Keratinocyte (primary cell): ENCODE measurements around the gene TMEM237. TPM values are rescaled to one million over a fixed set of nuclear protein-coding genes. Genes with fewer than 3 reads are reported as not detected.
A peak's percentile ranks its signal among the peaks of the same experiment; 100 is the strongest.

Source experiments
- DNase-seq: peaks from one replicate; pipeline ENCODE4 v3.0.0-alpha.2; 2011; ENCODE audit warnings: low read depth, missing footprints, low spot score
- FAIRE-seq: peaks from 2 replicates; lab custom pipeline; 2011; peaks lifted over from hg19 to GRCh38; lab: Jason Lieb, UNC
- H2AFZ ChIP-seq: 2 replicates; pipeline ENCODE4 v1.6.0; 2012; ENCODE audit warnings: low read length, control low read depth, inconsistent platforms; ENCODE audit not compliant: control insufficient read depth
- H3K27ac ChIP-seq: 2 replicates; pipeline ENCODE4 v1.5.1; 2011; ENCODE audit warnings: low read length; ENCODE audit not compliant: control insufficient read depth, insufficient read depth
- H3K27me3 ChIP-seq: 3 replicates; pipeline ENCODE4 v1.6.0; 2011; ENCODE audit warnings: low read length; ENCODE audit not compliant: control insufficient read depth, insufficient read depth; ENCODE audit errors: extremely low read depth
- H3K36me3 ChIP-seq, 2 experiments: 2 replicates in 1 of 2; 3 replicates in 1 of 2; pipeline ENCODE4 v1.5.1; 2011; ENCODE audit warnings: low read length in 2 of 2, mild to moderate bottlenecking in 1 of 2; ENCODE audit not compliant: control insufficient read depth in 2 of 2, insufficient read depth in 2 of 2; ENCODE audit errors: extremely low read depth in 1 of 2
- H3K4me1 ChIP-seq: 3 replicates; pipeline ENCODE4 v1.5.1; 2011; ENCODE audit warnings: low read length; ENCODE audit not compliant: control insufficient read depth, insufficient read depth; ENCODE audit errors: extremely low read depth
- H3K4me2 ChIP-seq: 3 replicates; pipeline ENCODE4 v1.6.0; 2011; ENCODE audit warnings: low read depth, low read length; ENCODE audit not compliant: control insufficient read depth, insufficient read depth; ENCODE audit errors: extremely low read depth
- H3K4me3 ChIP-seq, 3 experiments: fragments of 200-600 bp in 1 of 3; sonication (generic) in 1 of 3; 2 replicates in 2 of 3; 3 replicates in 1 of 3; pipeline ENCODE4 v1.5.1; 2011 to 2016; ENCODE audit warnings: low read length in 3 of 3, mild to moderate bottlenecking in 3 of 3, control low read depth in 2 of 3, inconsistent platforms in 1 of 3, low read depth in 1 of 3, mixed read lengths in 1 of 3, mixed run types in 1 of 3, moderate library complexity in 1 of 3; ENCODE audit not compliant: control insufficient read depth in 2 of 3, insufficient read depth in 2 of 3; ENCODE audit errors: extremely low read depth in 1 of 3
- H3K79me2 ChIP-seq: 2 replicates; pipeline ENCODE4 v1.6.0; 2012; ENCODE audit warnings: low read length; ENCODE audit not compliant: control insufficient read depth, insufficient read depth
- H3K9ac ChIP-seq: 3 replicates; pipeline ENCODE4 v1.6.0; 2011; ENCODE audit warnings: low read length; ENCODE audit not compliant: control insufficient read depth, insufficient read depth; ENCODE audit errors: extremely low read depth
- H3K9me1 ChIP-seq: 3 replicates; pipeline ENCODE4 v1.6.0; 2011; ENCODE audit warnings: low read length; ENCODE audit not compliant: control insufficient read depth, insufficient read depth; ENCODE audit errors: extremely low read depth
- H3K9me3 ChIP-seq: 2 replicates; pipeline ENCODE4 v1.5.1; 2012; ENCODE audit warnings: low read depth, low read length; ENCODE audit not compliant: control insufficient read depth
- H4K20me1 ChIP-seq: 3 replicates; pipeline ENCODE4 v1.6.0; 2011; ENCODE audit warnings: low read length; ENCODE audit not compliant: control insufficient read depth, insufficient read depth; ENCODE audit errors: extremely low read depth
- EZH2 ChIP-seq: IDR thresholded peaks from one replicate; pipeline ENCODE4 v1.6.1; 2012; ENCODE audit warnings: inconsistent platforms, mild to moderate bottlenecking, low read length, moderate library complexity
- dilution Hi-C: fragments of 300-500 bp; cut with MboI; formaldehyde crosslinking; loops from one replicate; pipeline ENCODE4 v1.7.0; 2020; ENCODE audit warnings: low sequenced_read_pairs; ENCODE audit not compliant: extremely low pct_ligation_motif_present
- polyA minus RNA-seq, 3 experiments: library from RNA; depleted of rRNA, polyadenylated mRNA; stranded (reverse); fragments of >200 nt; gene quantifications; 1 replicate in 1 of 3; 2 replicates in 1 of 3; 3 replicates in 1 of 3; pipeline ENCODE4 v1.2.3, GENCODE V29; 2011
- polyA plus RNA-seq, 5 experiments: library from polyadenylated mRNA; depleted of rRNA in 3 of 5; stranded (reverse) in 3 of 5; stranded (forward) in 1 of 5; unstranded in 1 of 5; fragments of >200 nt; gene quantifications; 1 replicate in 1 of 5; 2 replicates in 3 of 5; 3 replicates in 1 of 5; pipeline versions ENCODE4 v1.2.1 to v1.2.3, GENCODE V29; 2011 to 2012; ENCODE audit warnings: missing spikeins in 2 of 5, low read depth in 1 of 5, low replicate concordance in 1 of 5
- TF ChIP-seq, protein P1 (sequence below), 3 experiments: IDR thresholded peaks in 1 of 3; conservative IDR thresholded peaks in 1 of 3; optimal IDR thresholded peaks in 1 of 3; 2 replicates in 2 of 3; 3 replicates in 1 of 3; pipeline versions ENCODE3 to v1.5.1; 2011; ENCODE audit warnings: low read length in 3 of 3, mild to moderate bottlenecking in 3 of 3, moderate library complexity in 2 of 3, control low read depth in 1 of 3, inconsistent platforms in 1 of 3; ENCODE audit not compliant: insufficient read depth in 2 of 3; ENCODE audit errors: extremely low read depth in 1 of 3

TMEM237 gene, protein sequence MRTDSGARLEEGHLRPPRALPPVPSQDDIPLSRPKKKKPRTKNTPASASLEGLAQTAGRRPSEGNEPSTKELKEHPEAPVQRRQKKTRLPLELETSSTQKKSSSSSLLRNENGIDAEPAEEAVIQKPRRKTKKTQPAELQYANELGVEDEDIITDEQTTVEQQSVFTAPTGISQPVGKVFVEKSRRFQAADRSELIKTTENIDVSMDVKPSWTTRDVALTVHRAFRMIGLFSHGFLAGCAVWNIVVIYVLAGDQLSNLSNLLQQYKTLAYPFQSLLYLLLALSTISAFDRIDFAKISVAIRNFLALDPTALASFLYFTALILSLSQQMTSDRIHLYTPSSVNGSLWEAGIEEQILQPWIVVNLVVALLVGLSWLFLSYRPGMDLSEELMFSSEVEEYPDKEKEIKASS
- polyA plus RNA-seq (43.1 to 49.6 TPM (median 43.5 TPM) in 3 replicates), polyA minus RNA-seq (10.8 to 43.7 TPM (median 28.8 TPM) in 3 replicates)
- polyA plus RNA-seq (2011; ENCODE audit: low read depth): 45.4 TPM
- 33.6 and 51.3 TPM in 2 replicates for polyA plus RNA-seq (2011; cell fraction: cytosol; rRNA removed)
- polyA plus RNA-seq (2011; cell fraction: nucleus; rRNA removed): 42.2 and 47.6 TPM in 2 replicates
- polyA plus RNA-seq (2012; ENCODE audit: low replicate concordance): 18.5 and 30.6 TPM in 2 replicates
- 19.4 TPM for polyA minus RNA-seq (2011; cell fraction: cytosol; rRNA and poly(A)+ RNA removed)
- 9.8 and 27.7 TPM in 2 replicates for polyA minus RNA-seq (2011; cell fraction: nucleus; rRNA and poly(A)+ RNA removed)

DNA sequence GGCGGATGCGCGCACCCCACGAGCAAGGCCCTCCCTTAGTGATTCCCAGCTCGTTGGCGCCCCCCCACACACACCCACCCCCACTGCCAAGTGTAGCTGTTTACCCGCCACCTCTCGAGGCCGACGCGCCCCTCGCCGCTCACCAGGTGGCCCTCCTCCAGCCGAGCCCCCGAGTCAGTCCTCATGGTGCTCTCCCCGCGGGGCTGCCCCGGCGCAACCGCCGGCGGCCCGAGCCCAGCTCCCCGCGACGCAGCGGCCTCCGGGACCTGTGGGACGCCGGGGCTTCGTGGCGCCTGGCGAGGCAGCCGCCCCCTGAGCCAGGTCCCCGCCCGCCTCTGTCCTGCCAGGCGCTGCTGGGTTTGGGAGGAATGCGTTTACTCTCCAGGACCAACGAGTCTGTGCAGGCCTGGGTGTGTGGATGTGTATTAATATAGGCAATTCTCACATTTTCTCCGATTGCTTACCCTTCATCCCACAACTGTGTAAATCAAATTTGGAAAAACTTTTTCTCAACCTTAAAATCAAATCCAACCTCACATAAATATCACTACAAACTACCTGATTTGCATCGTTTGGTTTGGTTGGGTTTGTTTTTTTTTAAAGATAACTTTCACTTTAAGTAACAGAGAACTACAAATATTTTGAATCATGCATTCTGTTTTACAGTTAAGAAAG, at the start of gene TMEM237:
TSS of gene TMEM237 (minus strand) at position 288 of the 675 bp plus-strand sequence. CDS start at position 185, 103 bp downstream.
- H2AFZ ChIP-seq: peak within 1 kb of the TSS; percentile 92
- H3K27ac ChIP-seq: peak within 1 kb of the TSS; percentile 96
- H3K36me3 ChIP-seq: no peaks in the 10 kb centered on the region
- H3K27me3 ChIP-seq: no peaks in the 10 kb centered on the region
- DNase-seq (peak; percentile 40), FAIRE-seq (no peak)
- dilution Hi-C loops: no loop called here
- no peaks in the 10 kb centered on the region for H3K9me1 ChIP-seq
- H3K9ac ChIP-seq: peak within 1 kb of the TSS; percentile 96
- peaks cover 17% of the 10 kb centered on the region for H3K4me1 ChIP-seq
- no peaks in the 10 kb centered on the region for H4K20me1 ChIP-seq
- TF ChIP-seq, protein P1, sequence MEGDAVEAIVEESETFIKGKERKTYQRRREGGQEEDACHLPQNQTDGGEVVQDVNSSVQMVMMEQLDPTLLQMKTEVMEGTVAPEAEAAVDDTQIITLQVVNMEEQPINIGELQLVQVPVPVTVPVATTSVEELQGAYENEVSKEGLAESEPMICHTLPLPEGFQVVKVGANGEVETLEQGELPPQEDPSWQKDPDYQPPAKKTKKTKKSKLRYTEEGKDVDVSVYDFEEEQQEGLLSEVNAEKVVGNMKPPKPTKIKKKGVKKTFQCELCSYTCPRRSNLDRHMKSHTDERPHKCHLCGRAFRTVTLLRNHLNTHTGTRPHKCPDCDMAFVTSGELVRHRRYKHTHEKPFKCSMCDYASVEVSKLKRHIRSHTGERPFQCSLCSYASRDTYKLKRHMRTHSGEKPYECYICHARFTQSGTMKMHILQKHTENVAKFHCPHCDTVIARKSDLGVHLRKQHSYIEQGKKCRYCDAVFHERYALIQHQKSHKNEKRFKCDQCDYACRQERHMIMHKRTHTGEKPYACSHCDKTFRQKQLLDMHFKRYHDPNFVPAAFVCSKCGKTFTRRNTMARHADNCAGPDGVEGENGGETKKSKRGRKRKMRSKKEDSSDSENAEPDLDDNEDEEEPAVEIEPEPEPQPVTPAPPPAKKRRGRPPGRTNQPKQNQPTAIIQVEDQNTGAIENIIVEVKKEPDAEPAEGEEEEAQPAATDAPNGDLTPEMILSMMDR (optimal IDR thresholded peaks at IDR 0.05 in 1 of 3, IDR thresholded peaks at IDR 0.05 in 1 of 3, conservative IDR thresholded peaks at IDR 0.05 in 1 of 3; ENCODE audit: extremely low read depth in 1 of 3, insufficient read depth in 2 of 3, low read length in 3 of 3): peak in 1 of 3 experiments; percentile 50
- TF ChIP-seq EZH2: no peak
- peak within 1 kb of the TSS; percentile 59 to 97 (median 93) for H3K4me3 ChIP-seq
- H3K79me2 ChIP-seq: peaks cover 13% of the 10 kb centered on the region
- H3K9me3 ChIP-seq: no peaks in the 10 kb centered on the region
- H3K4me2 ChIP-seq: peak within 1 kb of the TSS; percentile 68

DNA sequence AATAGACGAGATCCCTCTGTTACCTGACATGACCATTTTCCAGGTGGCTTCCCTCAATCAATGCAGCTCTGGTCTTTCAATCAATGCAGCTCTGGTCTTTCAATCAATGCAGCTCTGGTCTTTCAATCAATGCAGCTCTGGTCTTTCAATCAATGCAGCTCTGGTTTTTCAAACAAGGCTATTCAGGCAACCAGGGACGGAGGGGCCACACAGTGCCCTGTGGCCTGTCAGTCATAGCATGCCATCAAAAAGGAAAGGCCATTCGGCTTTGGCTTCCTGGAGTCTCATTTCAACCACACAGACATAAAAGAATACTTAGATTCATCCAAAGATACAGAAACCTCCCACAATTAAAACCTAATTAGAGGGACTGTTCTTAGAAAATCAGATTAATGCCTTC, 41.9 kb upstream of the TMEM237 start:
- TF ChIP-seq, protein P1 (optimal IDR thresholded peaks at IDR 0.05 in 1 of 3, IDR thresholded peaks at IDR 0.05 in 1 of 3, conservative IDR thresholded peaks at IDR 0.05 in 1 of 3; ENCODE audit: extremely low read depth in 1 of 3, insufficient read depth in 2 of 3, low read length in 3 of 3): no peak
- no peak for TF ChIP-seq EZH2
- no peak overlapping the region for H2AFZ ChIP-seq
- H3K4me3 ChIP-seq: no peak overlapping the region
- H3K27ac ChIP-seq: no peak overlapping the region
- dilution Hi-C loops: no loop called here
- H3K4me2 ChIP-seq: no peak overlapping the region
- H3K9me1 ChIP-seq: no peaks in the 10 kb centered on the region
- no peaks in the 10 kb centered on the region for H3K36me3 ChIP-seq
- H3K9me3 ChIP-seq: no peaks in the 10 kb centered on the region
- H3K79me2 ChIP-seq: no peaks in the 10 kb centered on the region
- H3K27me3 ChIP-seq: no peaks in the 10 kb centered on the region
- FAIRE-seq: no peak
- H3K4me1 ChIP-seq: no peaks in the 10 kb centered on the region
- H4K20me1 ChIP-seq: no peaks in the 10 kb centered on the region
- no peak for DNase-seq
- H3K9ac ChIP-seq: no peak overlapping the region
